Stomach (tissue), 9 donors: ENCODE results near the gene RRAS. TPM values are rescaled to one million over a fixed set of nuclear protein-coding genes. Genes with fewer than 3 reads are reported as not detected.

Source experiments
- DNase-seq, 2 donors: peaks; one replicate each; pipeline versions ENCODE4 v3.0.0 to v3.0.0-alpha.2; 2013 to 2019
- H3K27ac ChIP-seq, 5 donors: fragments of 200-600 bp in 4 of 5; sonication (generic) in 4 of 5; one replicate each; pipeline ENCODE4 v1.5.1; 2013 to 2019; ENCODE audit warnings: mild to moderate bottlenecking in 1 of 5, moderate library complexity in 1 of 5
- H3K27me3 ChIP-seq, 3 donors: fragments of 200-600 bp; sonication (generic); one replicate each; pipeline ENCODE4 v1.5.1; 2017 to 2019; ENCODE audit warnings: mixed run types in 1 of 3
- H3K36me3 ChIP-seq, 4 donors: fragments of 200-600 bp; sonication (generic); 1 replicate in 3 of 4; 2 replicates in 1 of 4; pipeline ENCODE4 v1.5.1; 2016 to 2019
- H3K4me1 ChIP-seq, 4 donors: fragments of 200-600 bp; sonication (generic); one replicate each; pipeline ENCODE4 v1.5.1; 2016 to 2019
- H3K4me3 ChIP-seq, 4 donors: fragments of 200-600 bp; sonication (generic) in 3 of 4; one replicate each; pipeline ENCODE4 v1.5.1; 2016 to 2019; ENCODE audit warnings: mild to moderate bottlenecking in 1 of 4
- H3K9me3 ChIP-seq, 4 donors: fragments of 200-600 bp; sonication (generic); one replicate each; pipeline ENCODE4 v1.5.1; 2016 to 2019
- CTCF ChIP-seq, 7 experiments: fragments of 450-650 bp in 4 of 7; fragments of 200-600 bp in 3 of 7; sonication (generic) in 3 of 7; IDR thresholded peaks; one replicate each; pipeline ENCODE4 v1.5.1; 2016 to 2019; ENCODE audit warnings: antibody characterized with exemption in 7 of 7, control low read depth in 2 of 7, mild to moderate bottlenecking in 1 of 7
- EP300 ChIP-seq: sonication (generic); formaldehyde crosslinking; IDR thresholded peaks from one replicate; pipeline ENCODE4 v1.6.1; 2017; ENCODE audit warnings: antibody characterized with exemption
- POLR2A ChIP-seq, 4 donors: fragments of 450-650 bp; IDR thresholded peaks; one replicate each; pipeline ENCODE4 v1.6.1; 2016; ENCODE audit warnings: antibody characterized with exemption in 4 of 4, control low read depth in 2 of 4, mild to moderate bottlenecking in 1 of 4, moderate library complexity in 1 of 4
- POLR2AphosphoS5 ChIP-seq, 3 donors: sonication (generic); formaldehyde crosslinking; IDR thresholded peaks; one replicate each; pipeline ENCODE4 v1.6.1; 2016; ENCODE audit warnings: antibody characterized with exemption in 3 of 3
- WGBS, 5 donors: extraction: QIAGEN DNeasy Blood & Tissue Kit in 3 of 5; methylation state at CpG; one replicate each; pipeline versions ENCODE4 v1.1.5 to v1.1.7; 2013 to 2018; 5-methylcytosine and 5-hydroxymethylcytosine counted together
- intact Hi-C: fragments of 100-400 bp; cut with DNase I; formaldehyde crosslinking; loops from one replicate; pipeline ENCODE4 v1.15.1; 2023; ENCODE audit warnings: low total_unique reads
- polyA plus RNA-seq, 3 donors: library from polyadenylated mRNA; stranded (reverse); fragments of 200-250 nt; gene quantifications; one replicate each; pipeline ENCODE4 v1.2.3, GENCODE V29; 2013
- total RNA-seq, 5 donors: library from RNA; depleted of rRNA; stranded (reverse); fragments of >200 nt; gene quantifications; one replicate each; pipeline versions ENCODE4 v1.1.0 to v1.2.3, GENCODE V29; 2014 to 2016
- donor health status: healthy with polysubstance abuse.
- donor health status: Bipolar disorder and iron deficiency.
- donor health status: healthy.

Gene RRAS
- total and polyA plus RNA-seq, 8 donors = 7.7 to 145 (median 103) TPM

GRCh38 chr19:49677901-49678674 is 38.1 kb upstream of the RRAS start:
- TF ChIP-seq EP300 = no peak
- peak in 5 of 7 experiments; percentile 29 to 65 (median 44) for TF ChIP-seq CTCF (IDR thresholded peaks at IDR 0.05)
- peaks cover 39 to 57% (median 49%) of the 10 kb centered on the region in 4 donors for H3K4me1 ChIP-seq
- WGBS, 5 donors = 2 to 5% (median 3%) methylated on average over 19 to 21 of the region's 21 CpGs
- no peaks in the 10 kb centered on the region for H3K27me3 ChIP-seq
- peak overlapping the region; percentile 84 to 95 (median 93) for H3K27ac ChIP-seq
- peak overlapping the region; percentile 75 to 99 (median 90) for H3K4me3 ChIP-seq
- DNase-seq = peak; percentile 68 to 92
- H3K36me3 ChIP-seq = peaks cover 19 to 33% (median 23%) of the 10 kb centered on the region in 4 donors
- intact Hi-C loops = no loop called here
- H3K9me3 ChIP-seq = no peaks in the 10 kb centered on the region

- no peaks in the 10 kb centered on the region for H3K9me3 ChIP-seq
- H3K27ac ChIP-seq = peak within 1 kb of the TSS; percentile 84 to 95 (median 93)
- H3K4me3 ChIP-seq = peak within 1 kb of the TSS; percentile 75 to 99 (median 90)
- no peaks in the 10 kb centered on the region for H3K27me3 ChIP-seq
- H3K4me1 ChIP-seq = peaks cover 39 to 61% (median 51%) of the 10 kb centered on the region in 4 donors
- TF ChIP-seq CTCF (IDR thresholded peaks at IDR 0.05) (no peak), POLR2AphosphoS5 (IDR thresholded peaks at IDR 0.05) (peak in 2 of 3 donors; percentile 52 to 77), POLR2A (IDR thresholded peaks at IDR 0.05) (peak in 1 of 4 donors; percentile 73), EP300 (no peak)
- DNase-seq = peak in 1 of 2 donors; percentile 87
- H3K36me3 ChIP-seq = peaks cover 13 to 25% (median 15%) of the 10 kb centered on the region in 4 donors
- intact Hi-C loops = no loop called here
- WGBS, 5 donors = 0 to 2% (median 1%) methylated on average over 18 to 57 of the region's 57 CpGs
Measured at GRCh38 chr19:49677231-49677900, 37.4 kb upstream of the RRAS start, which contains the start of gene PRMT1. PRMT1 (plus strand) TSS chr19:49677271; CDS start chr19:49677281, 10 bp downstream.

GRCh38 chr19:49676784-49677230 is 36.9 kb upstream of the RRAS start:
- H3K4me1 ChIP-seq = peaks cover 42 to 65% (median 57%) of the 10 kb centered on the region in 4 donors
- no peaks in the 10 kb centered on the region for H3K9me3 ChIP-seq
- TF ChIP-seq EP300 (no peak), POLR2AphosphoS5 (IDR thresholded peaks at IDR 0.05) (peak in 1 of 3 donors; percentile 66), POLR2A (IDR thresholded peaks at IDR 0.05) (peak in 1 of 4 donors; percentile 6), CTCF (IDR thresholded peaks at IDR 0.05) (no peak)
- no peaks in the 10 kb centered on the region for H3K27me3 ChIP-seq
- peaks cover 8 to 20% (median 10%) of the 10 kb centered on the region in 4 donors for H3K36me3 ChIP-seq
- H3K4me3 ChIP-seq = peak overlapping the region; percentile 75 to 99 (median 90)
- 0 to 1% (median 1%) methylated on average over 9 to 34 of the region's 34 CpGs for WGBS, 5 donors
- H3K27ac ChIP-seq = peak overlapping the region; percentile 84 to 95 (median 93)
- intact Hi-C loops = no loop called here
- peak; percentile 100 for DNase-seq

GRCh38 chr19:49676136-49676783 is 36.3 kb upstream of the RRAS start:
- peaks cover 42 to 63% (median 58%) of the 10 kb centered on the region in 4 donors for H3K4me1 ChIP-seq
- H3K27ac ChIP-seq = peak overlapping the region; percentile 69 to 95 (median 93)
- intact Hi-C loops = no loop called here
- WGBS, 5 donors = 1 to 4% (median 1%) methylated on average over 26 to 27 of the region's 27 CpGs
- DNase-seq = peak; percentile 84 to 96
- H3K4me3 ChIP-seq = peak overlapping the region; percentile 35 to 84 (median 59)
- H3K36me3 ChIP-seq = peaks cover 4 to 14% (median 5%) of the 10 kb centered on the region in 4 donors
- no peaks in the 10 kb centered on the region for H3K9me3 ChIP-seq
- TF ChIP-seq EP300 (no peak), POLR2AphosphoS5 (IDR thresholded peaks at IDR 0.05) (peak in 2 of 3 donors; percentile 28 to 39), POLR2A (IDR thresholded peaks at IDR 0.05) (no peak)
- no peaks in the 10 kb centered on the region for H3K27me3 ChIP-seq
